GM12891 (cell line): ENCODE measurements around the gene PLCB1.

Experiments
- POLR2A ChIP-seq: IDR thresholded peaks from 2 replicates; pipeline ENCODE4 v1.6.1; 2011; ENCODE audit warnings: low read depth, low read length, control low read depth
- POLR2AphosphoS5 ChIP-seq: IDR thresholded peaks from 2 replicates; pipeline ENCODE4 v1.6.1; 2011; ENCODE audit warnings: low read depth, low read length, control low read depth
- POU2F2 ChIP-seq: IDR thresholded peaks from 2 replicates; pipeline ENCODE4 v1.6.1; 2011; ENCODE audit warnings: low read depth, mild to moderate bottlenecking, control low read depth, low read length, moderate library complexity
- SPI1 ChIP-seq: IDR thresholded peaks from 2 replicates; pipeline ENCODE4 v1.6.1; 2011; ENCODE audit warnings: low read depth, low read length, control low read depth
- TAF1 ChIP-seq: IDR thresholded peaks from 2 replicates; pipeline ENCODE4 v1.6.1; 2011; ENCODE audit warnings: low read depth, low read length, control low read depth

DNA sequence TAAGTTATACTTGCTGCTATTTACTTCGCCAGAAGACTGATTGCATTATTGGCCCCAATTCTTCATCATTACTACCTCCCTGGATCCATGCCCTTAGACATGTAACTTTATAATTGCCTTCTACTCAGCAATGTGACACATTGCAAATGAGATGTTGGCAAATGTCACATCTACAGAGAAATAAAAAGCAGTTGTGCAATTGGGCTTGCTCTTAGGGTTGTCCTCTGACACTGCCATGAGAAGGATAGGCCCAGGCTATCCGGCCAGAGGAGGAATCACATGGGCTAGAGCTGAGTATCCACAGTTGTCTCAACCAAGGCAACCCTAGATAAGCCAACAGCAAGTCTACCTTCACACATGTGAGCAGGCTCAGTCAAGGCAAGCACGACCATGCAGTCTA, 447.0 kb downstream of the PLCB1 start:
- TF ChIP-seq POLR2A = no peak
- TF ChIP-seq POLR2AphosphoS5 = no peak
- TF ChIP-seq TAF1 = no peak
- TF ChIP-seq SPI1 = no peak
- no peak for TF ChIP-seq POU2F2
